ENCODE results near the gene KRTAP9-9.
"Not testable (repeated sequence)": the region's sequence is repeated elsewhere in the genome, so short reads cannot be mapped to it uniquely, and the experiment has no call there.

The KRTAP9-9 gene

DNA sequence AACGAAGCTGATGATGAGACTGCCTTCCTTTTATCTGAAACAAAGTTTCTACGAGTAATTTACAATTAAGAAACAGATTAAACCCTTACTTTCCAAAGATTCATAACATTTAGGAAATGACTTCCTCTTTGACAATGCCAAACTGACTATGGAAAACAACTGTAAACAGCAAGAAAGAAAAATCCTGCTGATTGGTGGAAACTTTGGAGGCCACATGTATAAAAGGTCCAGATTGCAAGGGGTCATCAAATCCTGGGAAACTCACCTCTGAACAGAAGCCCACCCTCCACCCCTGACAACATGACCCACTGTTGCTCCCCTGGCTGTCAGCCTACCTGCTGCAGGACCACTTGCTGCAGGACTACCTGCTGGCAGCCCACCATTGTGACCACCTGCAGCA lies 9.9 kb downstream of the KRTAP9-9 start, which contains the start of gene KRTAP9-6:
KRTAP9-6 (plus strand) TSS at position 301 of the 400 bp plus-strand sequence; CDS start at position 301, 0 bp downstream.
- no peak for DNase-seq (ENCODE audit: low read depth)

DNA sequence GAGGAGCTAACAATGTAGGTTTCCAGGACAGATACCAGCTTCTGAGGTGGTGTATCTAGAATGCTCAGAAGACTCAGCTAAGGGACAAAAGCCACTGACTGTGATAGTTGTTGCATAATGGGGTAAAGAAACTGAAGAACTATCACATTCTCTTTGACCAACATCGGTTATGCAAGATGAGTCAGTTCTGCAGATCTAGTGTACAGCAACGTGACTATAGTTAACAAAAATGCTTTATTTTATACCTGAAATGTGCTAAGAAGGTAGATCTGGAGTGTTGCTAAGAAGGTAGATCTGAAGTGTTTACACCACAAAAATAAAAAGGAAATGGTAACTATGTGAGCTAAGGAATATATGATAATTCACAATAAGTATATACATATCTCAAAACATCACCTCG lies 12.5 kb downstream of the KRTAP9-9 start:
- peak; percentile 22 for DNase-seq (ENCODE audit: low read depth)

DNA sequence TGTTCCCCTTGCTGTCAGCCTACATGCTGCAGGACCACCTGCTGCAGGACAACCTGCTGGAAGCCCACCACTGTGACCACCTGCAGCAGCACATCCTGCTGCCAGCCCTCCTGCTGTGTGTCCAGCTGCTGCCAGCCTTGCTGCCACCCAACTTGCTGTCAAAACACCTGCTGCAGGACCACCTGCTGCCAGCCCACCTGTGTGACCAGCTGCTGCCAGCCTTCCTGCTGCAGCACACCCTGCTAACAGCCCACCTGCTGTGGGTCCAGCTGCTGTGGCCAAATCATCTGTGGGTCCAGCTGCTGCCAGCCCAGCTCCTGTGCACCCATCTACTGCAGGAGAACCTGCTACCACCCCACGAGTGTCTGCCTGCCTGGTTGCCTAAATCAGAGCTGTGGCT lies 16.1 kb downstream of the KRTAP9-9 start:
- not testable (repeated sequence) for DNase-seq (ENCODE audit: low read depth)

DNA sequence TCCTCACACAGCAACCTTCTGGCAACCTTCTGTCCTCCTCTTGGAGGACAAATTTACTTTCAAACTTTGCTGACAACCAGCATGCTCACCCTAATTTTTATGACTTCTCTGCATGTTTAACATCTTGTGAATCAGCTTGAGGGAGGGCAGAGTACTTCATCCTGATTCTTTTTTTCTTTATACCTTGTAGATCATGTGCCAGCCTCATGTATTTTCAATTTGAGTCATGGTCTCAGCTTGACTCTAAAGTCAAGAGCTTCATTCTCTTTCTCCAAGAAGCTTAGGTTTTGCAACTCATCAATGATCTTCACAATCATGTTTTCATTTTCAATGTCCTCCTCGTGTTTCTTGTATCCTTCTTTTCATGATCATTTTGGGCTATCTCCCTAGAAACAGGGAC lies 16.7 kb downstream of the KRTAP9-9 start:
- no peak for DNase-seq (ENCODE audit: low read depth)

DNA sequence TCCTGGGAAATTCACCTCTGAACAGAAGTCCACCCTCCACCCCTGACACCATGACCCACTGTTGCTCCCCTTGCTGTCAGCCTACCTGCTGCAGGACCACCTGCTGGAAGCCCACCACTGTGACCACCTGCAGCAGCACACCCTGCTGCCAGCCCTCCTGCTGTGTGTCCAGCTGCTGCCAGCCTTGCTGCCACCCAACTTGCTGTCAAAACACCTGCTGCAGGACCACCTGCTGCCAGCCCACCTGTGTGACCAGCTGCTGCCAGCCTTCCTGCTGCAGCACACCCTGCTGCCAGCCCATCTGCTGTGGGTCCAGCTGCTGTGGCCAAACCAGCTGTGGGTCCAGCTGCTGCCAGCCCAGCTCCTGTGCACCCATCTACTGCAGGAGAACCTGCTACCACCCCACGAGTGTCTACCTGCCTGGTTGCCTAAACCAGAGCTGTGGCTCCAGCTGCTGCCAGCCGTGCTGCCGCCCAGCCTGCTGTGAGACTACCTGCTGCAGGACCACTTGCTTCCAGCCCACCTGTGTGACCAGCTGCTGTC lies 20.5 kb downstream of the KRTAP9-9 start, which contains the start of gene KRTAP9-7:
KRTAP9-7 (plus strand) TSS at position 51 of the 543 bp plus-strand sequence; CDS start at position 51, 0 bp downstream.
- not testable (repeated sequence) for DNase-seq (ENCODE audit: low read depth)

DNA sequence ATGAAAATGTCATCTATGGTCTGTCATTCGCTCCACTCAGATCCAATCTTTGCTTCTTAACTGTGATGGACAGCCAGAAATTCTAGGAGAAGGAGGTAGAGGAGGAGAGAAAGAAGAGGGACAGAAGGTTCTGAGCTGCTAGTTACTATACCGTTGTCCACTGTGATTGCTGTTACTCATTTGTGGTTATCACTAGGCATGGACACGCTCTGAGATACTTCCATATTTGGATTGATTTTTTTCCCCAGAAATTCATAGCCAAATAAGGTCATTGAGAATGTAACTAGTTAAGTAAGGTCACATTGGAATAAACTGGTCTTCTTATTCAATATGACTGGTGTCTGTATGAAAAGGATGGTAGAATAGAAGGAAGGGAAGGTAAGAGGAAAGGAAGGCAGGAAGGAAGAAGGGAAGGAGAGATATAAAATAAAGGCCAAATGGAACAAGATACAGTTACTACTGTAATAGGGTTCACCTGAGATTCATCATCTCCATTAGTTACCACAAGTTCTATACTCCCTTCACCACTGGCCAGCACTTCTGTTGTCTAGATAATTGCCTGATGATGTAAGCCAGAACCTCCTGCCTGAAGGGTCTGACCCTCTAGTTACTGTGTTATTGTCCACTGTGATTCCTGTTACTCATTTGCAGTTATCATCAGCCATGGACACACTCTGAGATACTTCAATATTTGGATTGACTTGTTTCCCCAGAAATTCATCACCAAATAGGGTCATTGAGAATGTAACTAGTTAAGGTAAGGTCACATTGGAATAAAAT lies 23.2 kb downstream of the KRTAP9-9 start:
- DNase-seq (ENCODE audit: low read depth): peak; percentile 55

DNA sequence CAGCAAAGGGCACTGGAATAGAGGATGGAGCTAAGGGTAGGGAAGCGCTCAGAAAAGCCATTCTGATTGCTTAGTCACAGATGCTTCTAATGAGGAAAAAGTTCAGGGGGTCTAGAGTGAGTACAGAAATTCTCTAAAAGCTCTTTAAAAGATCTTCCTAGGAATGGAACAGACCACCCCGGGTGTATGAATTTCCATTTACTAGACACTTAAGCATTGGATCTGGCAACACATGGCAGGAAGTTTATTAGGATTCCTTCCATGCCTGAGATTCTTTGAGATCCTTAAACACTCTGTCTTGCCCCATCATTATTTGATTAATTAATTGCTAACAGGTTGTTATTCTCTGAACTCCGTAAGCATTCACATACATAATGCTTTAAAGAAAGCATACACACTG lies 28.9 kb downstream of the KRTAP9-9 start:
- DNase-seq (ENCODE audit: low read depth): peak; percentile 96

DNA sequence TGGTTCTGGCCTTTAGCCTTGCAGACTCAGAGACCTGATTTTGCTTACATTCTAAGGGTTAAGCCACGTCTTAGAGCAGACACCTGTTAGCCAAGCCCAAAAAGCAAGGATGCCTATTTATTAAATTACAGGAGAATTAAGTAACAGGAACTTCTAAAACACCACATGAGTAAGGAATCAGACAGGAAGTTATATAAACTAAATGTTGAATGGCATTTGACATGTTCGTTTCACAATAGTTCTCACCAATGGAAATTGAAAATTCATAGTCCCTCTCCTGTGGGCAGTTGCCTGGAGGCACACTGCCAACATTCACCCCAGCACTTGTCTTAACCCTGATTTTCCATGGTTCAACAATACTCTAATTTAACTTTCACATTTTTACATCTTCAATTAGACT lies 29.4 kb downstream of the KRTAP9-9 start:
- DNase-seq (ENCODE audit: low read depth): peak; percentile 50

DNA sequence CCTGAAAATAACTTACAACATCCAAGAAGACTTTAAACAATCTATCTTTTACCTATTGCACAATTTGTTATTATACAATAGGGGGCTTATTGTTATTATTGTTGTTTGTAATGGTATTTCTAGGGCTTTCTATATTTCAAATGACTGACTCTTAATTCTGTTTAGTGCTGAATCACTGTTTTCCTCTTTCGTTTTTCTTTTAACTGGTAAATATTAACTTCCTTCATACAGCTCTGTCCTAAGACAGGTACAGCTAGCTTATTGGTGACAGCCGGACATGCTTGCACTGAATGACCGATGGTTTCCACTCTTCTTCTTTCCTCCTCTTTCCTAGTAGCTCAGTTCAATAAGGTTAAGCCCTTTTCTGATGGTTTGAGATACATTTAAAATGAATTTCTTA lies 31.9 kb downstream of the KRTAP9-9 start:
- DNase-seq (ENCODE audit: low read depth): no peak

DNA sequence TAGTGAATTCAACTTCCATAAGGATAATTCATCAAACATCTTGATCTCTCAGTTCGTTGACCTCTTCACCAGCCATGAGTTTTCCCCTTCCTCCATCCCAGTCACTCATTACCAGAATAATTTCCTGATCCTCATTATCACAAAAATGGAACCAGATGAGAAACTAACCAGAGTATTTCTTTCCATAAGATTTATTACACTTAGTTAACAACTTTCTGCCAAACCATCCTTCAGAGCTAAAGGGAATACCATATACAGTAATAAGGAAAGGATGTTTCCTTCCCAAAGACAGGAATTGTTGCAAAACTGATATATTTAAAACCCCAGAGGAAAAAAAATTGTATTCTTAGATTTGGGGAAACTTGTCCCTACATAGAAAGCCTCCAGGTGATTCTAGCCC lies 38.8 kb downstream of the KRTAP9-9 start:
- peak; percentile 52 for DNase-seq (ENCODE audit: low read depth)

DNA sequence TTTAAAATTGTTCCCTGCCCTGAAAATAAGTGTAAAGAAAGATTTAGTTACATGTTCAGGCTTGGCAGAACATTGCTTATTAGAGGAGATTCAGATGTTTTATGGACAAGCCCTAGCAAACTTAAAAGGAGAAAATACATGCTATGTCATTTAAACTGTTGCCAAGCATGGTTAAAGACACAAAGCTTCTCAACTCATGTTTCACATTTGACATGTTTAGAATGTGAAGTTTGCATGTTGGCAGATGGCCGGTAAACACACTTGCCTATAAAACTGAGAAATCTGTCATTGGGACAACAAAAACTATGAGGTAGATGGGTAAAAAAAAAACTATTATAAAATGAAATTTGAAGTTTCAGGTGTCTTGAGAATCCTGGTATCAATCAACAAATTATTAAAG lies 41.7 kb downstream of the KRTAP9-9 start:
- no peak for DNase-seq (ENCODE audit: low read depth)

DNA sequence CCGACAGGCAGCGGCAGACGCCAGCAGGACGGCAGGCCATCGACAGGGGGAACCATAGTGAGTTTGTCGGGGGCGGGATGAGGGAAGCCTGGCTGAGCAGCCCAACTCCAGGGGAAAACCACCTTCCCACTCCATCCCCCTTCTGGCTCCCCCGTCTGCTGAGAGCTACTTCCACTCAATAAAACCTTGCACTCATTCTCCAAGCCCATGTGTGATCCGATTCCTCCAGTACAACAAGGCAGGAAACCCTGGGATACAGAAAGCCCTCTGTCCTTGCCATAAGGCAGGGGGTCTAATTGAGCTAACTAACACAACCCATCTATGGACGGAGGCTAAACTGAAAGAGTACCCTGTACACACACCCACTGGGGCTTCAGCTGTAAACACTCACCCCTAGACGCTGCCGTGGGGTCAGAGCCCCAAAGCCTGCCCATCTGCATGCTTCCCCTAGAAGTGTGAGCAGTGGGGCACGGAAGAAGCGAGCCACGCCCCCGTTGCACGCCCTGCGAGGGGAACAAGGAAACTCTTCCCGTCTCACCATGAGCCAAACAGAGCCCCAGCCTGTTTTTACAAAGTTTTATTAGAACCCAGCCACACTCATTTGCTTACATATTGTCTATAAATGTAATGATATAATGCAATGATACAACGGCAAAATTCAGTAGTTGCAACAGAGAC lies 43.4 kb downstream of the KRTAP9-9 start:
- DNase-seq (ENCODE audit: low read depth): no peak

DNA sequence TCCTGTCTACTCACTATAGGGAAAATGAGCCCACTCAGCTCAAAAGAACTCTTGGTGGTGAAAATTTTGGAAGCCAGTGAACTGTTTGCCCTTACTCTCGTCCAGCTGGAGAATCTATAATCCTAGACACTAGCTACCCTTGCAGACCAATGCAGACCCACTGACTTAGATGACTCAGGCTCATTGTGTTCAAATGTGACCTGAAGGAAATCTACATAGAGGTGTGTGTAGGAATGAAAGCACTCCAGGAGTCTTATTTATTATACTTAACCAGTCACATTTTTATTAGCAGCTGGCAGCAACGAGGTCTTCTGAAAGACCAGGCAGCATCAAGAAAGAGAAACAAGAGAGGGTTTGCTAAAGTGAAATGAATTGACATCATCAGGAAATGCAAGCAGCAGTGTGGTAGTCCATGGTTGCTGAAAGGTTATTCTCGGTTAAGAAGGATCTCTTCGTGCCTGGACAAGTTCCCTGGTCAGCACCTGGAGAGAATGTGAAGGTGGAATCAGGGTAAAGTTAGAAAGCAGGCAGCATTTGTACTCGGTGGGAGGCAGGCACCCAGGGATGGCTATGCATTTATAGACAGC lies 46.1 kb downstream of the KRTAP9-9 start:
- DNase-seq (ENCODE audit: low read depth): no peak

DNA sequence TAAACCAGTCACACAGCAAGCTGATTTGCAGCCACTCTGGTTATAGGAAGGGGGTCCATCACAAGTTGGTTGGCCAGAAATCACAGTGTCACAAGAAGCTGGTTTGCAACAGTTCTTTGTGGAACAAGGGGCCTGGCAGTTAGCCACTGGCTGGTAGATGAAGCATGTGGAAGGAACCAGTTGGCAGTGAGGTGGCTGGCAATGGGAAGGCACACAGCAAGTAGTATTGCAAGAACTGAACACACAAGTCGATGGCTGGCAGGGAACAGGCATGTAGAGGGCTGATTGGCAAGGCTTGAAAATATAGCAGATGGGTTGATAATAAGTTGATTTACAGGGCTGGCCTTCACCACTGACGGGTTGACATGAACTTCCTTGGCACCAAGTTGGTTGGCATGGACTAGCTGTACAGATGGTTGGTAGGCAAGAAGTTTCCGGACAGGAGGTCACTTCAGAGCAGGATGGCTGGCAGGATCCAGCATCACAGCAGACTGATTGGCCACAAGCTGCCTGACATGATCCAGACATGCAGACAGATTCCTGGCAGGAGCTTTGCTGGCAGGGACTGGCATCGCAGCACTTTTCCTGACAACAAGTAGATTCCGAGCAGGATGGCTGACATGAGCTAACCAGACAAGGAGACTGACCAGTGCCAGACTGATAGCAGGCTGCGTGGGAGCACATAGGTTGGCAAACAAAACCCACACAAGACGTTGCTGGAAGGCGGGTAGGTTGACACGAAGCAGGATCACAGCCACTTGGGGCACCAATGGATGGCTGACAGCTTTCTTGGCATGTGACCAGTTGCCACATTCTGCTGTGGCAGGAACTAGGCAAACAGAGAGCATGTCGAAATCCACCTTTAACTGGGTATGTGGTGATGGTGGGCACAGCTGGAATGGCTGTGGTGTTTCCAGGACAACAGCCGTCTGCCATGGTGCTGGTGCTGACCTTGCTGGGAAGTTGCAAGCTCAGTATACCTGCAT lies 47.0 kb downstream of the KRTAP9-9 start, which contains the start of gene KRTAP29-1:
KRTAP29-1 (minus strand) TSS at position 936 of the 986 bp plus-strand sequence; CDS start at position 936, 0 bp downstream.
- DNase-seq (ENCODE audit: low read depth): no peak

DNA sequence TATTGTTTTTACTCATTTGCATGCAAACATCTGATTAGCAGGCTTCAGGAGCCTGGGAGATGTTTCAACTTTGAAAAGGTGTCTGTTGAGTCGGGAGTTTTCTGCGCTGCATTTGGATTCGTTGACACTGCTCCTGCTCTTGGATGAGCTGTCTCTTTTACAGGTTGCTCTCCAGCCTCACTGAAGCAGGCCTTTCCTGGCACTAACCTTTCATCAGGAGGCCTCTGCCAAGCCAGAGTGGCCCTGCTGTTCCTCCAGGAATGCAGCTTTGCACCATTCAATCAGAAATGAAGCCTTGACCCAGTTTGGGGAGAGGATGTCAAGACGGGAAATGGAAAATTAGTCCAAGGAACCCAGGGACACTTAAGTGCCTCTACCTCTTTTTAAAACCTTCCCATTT lies 47.8 kb downstream of the KRTAP9-9 start:
- DNase-seq (ENCODE audit: low read depth): no peak

DNA sequence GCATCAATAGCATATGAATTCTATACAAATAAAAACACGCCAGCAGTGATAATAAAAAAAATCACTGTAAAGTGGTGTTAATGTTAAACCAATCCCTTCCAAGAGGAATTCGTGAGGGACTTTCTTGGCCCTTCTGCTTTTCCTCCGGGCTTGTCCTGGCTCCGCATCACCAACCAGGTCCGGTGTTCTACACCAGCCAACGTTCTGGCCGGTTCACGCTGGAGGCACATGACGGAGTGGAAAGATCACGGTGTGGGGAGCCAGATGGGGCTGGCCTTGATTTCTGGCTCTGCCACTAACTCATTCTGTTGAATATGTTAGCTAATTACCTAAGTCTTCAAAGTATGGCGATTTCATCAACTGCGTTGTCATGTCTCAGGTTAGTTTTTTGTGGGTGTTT lies 48.9 kb downstream of the KRTAP9-9 start:
- DNase-seq (ENCODE audit: low read depth): no peak
